GM18861 (cell line): ENCODE measurements around the gene EPHB2.
A peak's percentile ranks its signal among the peaks of the same experiment; 100 is the strongest.

Source experiments
- ATAC-seq: cut with Tn5 transposase; IDR thresholded peaks from one replicate; pipeline ENCODE4 v1.9.1; 2021; ENCODE audit not compliant: unreplicated experiment

EPHB2 gene

GRCh38 chr1:22749919-22750684 is 39.5 kb downstream of the EPHB2 start:
- no peak for ATAC-seq

- no peak for ATAC-seq
These were observed 40.0 kb downstream of the EPHB2 start for GRCh38 chr1:22750685-22751051.

GRCh38 chr1:22751124-22751531 is 40.5 kb downstream of the EPHB2 start:
- no peak for ATAC-seq

GRCh38 chr1:22752339-22752738 is 41.7 kb downstream of the EPHB2 start:
- no peak for ATAC-seq

- no peak for ATAC-seq
These were observed 42.9 kb downstream of the EPHB2 start for GRCh38 chr1:22753481-22753971.

GRCh38 chr1:22754106-22754768 is 43.6 kb downstream of the EPHB2 start:
- ATAC-seq, result peak; percentile 56

- no peak for ATAC-seq
These were observed 44.2 kb downstream of the EPHB2 start for GRCh38 chr1:22754824-22755223.

GRCh38 chr1:22755641-22756040 is 45.0 kb downstream of the EPHB2 start:
- ATAC-seq, result no peak

GRCh38 chr1:22756125-22756735 is 45.6 kb downstream of the EPHB2 start:
- ATAC-seq, result no peak

GRCh38 chr1:22760455-22760854 is 49.8 kb downstream of the EPHB2 start:
- no peak for ATAC-seq

GRCh38 chr1:22761101-22761500 is 50.5 kb downstream of the EPHB2 start:
- no peak for ATAC-seq

GRCh38 chr1:22761821-22762220 is 51.2 kb downstream of the EPHB2 start:
- no peak for ATAC-seq

- peak; percentile 52 for ATAC-seq
These were observed 53.0 kb downstream of the EPHB2 start for GRCh38 chr1:22763487-22764200.

- no peak for ATAC-seq
These were observed 57.2 kb downstream of the EPHB2 start for GRCh38 chr1:22767852-22768251.

GRCh38 chr1:22769932-22770331 is 59.3 kb downstream of the EPHB2 start:
- no peak for ATAC-seq

- no peak for ATAC-seq
These were observed 61.4 kb downstream of the EPHB2 start for GRCh38 chr1:22772014-22772413.

GRCh38 chr1:22773981-22774832 is 63.6 kb downstream of the EPHB2 start:
- no peak for ATAC-seq

GRCh38 chr1:22774833-22775182 is 64.2 kb downstream of the EPHB2 start:
- ATAC-seq, result no peak

GRCh38 chr1:22775478-22775877 is 64.8 kb downstream of the EPHB2 start:
- no peak for ATAC-seq

GRCh38 chr1:22776035-22776613 is 65.5 kb downstream of the EPHB2 start:
- no peak for ATAC-seq
